HepG2 (cell line): ENCODE results near the gene FCMR.

Source experiments
- HDAC2 ChIP-seq: sonication (generic); formaldehyde crosslinking; IDR thresholded peaks from 2 replicates; pipeline ENCODE4 v1.4.0; 2020; ENCODE audit warnings: missing genetic modification reagents
- U2AF2 ChIP-seq: fragments of 200-400 bp; formaldehyde crosslinking; IDR thresholded peaks from 2 replicates; pipeline ENCODE4 v1.6.1; 2017; ENCODE audit warnings: low read depth, mild to moderate bottlenecking, low read length

- TF ChIP-seq HDAC2 (no peak), U2AF2 (no peak)
Measured at GRCh38 chr1:206867716-206868115, 54.0 kb downstream of the FCMR start.
